ENCODE results near the gene HBE1. TPM values are rescaled to one million over a fixed set of nuclear protein-coding genes. Genes with fewer than 3 reads are reported as not detected.

Gene HBE1
- total and polyA plus RNA-seq, 2 donors (not counting 1 experiment from before 2014, with no cell fraction given): not detected

DNA sequence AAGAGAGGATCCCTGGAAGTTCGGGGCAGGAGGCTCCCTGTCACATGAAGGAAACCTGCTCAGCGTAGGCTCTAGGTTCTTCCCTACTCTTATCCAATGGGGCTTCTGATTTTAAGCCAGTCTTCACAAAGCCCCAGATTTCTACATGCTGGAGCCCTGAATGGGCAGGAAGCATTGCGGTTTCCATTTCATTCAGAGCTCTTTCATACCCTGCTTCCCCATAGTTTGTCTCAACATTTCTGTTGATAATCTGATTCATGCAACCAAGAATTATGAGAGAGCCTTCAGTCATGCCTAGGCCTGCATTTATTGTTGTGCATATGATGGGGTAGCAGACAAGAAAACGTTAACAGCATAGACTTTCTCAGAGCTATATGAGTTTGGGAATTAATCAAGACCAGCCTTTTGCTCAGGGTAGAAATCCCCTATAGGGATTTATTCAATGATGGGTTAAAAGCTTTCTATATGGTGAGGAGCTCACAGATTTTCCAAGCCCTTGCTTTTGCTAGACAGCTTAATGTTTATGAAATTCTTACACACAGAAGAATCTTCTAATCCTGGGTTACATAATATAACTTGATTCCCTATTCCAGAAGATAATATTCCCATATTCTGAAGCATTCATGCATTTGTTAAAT is 16.1 kb upstream of the HBE1 start:
- DNase-seq: no peak
- Mint-ChIP-seq H3K4me1 (no peaks in the 10 kb centered on the region), H3K9me3 (ENCODE audit: insufficient read depth) (no peaks in the 10 kb centered on the region), H3K27ac (no peak overlapping the region), H3K27me3 (peaks cover 3% of the 10 kb centered on the region), H3K4me3 (no peak overlapping the region)
- H3K4me3 ChIP-seq (ENCODE audit: control extremely low read depth in 1 of 5, extremely low read depth in 1 of 5, insufficient read depth in 1 of 5, low read depth in 2 of 5, low read length in 4 of 5): no peak overlapping the region
- WGBS (ENCODE audit: insufficient coverage): 90% methylated on average over 3 of the region's 4 CpGs
- no peak overlapping the region for H2AFZ ChIP-seq (ENCODE audit: insufficient read depth, low read depth, low read length, poor library complexity, severe bottlenecking)
- H3K79me2 ChIP-seq (ENCODE audit: control insufficient read depth, insufficient read depth, low read length): no peaks in the 10 kb centered on the region
- no peak overlapping the region for H3K27ac ChIP-seq (ENCODE audit: low read length in 2 of 2)
- no peaks in the 10 kb centered on the region for H3K36me3 ChIP-seq (replicated peaks in 1 of 2; ENCODE audit: control extremely low read depth in 1 of 2, control insufficient read depth in 1 of 2, extremely low read depth in 1 of 2, insufficient read depth in 2 of 2, low read length in 1 of 2)
- TF ChIP-seq CTCF (IDR thresholded peaks at IDR 0.05): no peak
- TF ChIP-seq EZH2 (IDR thresholded peaks at IDR 0.05; ENCODE audit: borderline replicate concordance, insufficient read depth, low read depth, low read length, poor library complexity, severe bottlenecking): no peak
- intact Hi-C loops (cut with micrococcal nuclease): no loop called here
- no peak overlapping the region for H3K9ac ChIP-seq (ENCODE audit: low read length)
- no peaks in the 10 kb centered on the region for H3K27me3 ChIP-seq (replicated peaks in 1 of 4; ENCODE audit: control extremely low read depth in 1 of 4, control insufficient read depth in 3 of 4, insufficient read depth in 4 of 4, low read length in 3 of 4)
- H3K9me3 ChIP-seq (ENCODE audit: control extremely low read depth in 1 of 3, control insufficient read depth in 2 of 3, insufficient read depth in 1 of 3, low read length in 2 of 3): no peaks in the 10 kb centered on the region
- H3K4me1 ChIP-seq (ENCODE audit: control insufficient read depth in 2 of 2, insufficient read depth in 2 of 2, low read length in 2 of 2): no peaks in the 10 kb centered on the region
- CTCF ChIA-PET: no interaction called here
- no peak overlapping the region for H3K4me2 ChIP-seq (replicated peaks; ENCODE audit: low read depth, low read length, poor library complexity, severe bottlenecking)
- H4K20me1 ChIP-seq (ENCODE audit: control insufficient read depth, insufficient read depth, low read length, poor library complexity, severe bottlenecking): no peaks in the 10 kb centered on the region
- ATAC-seq (ENCODE audit: low read depth): no peak
- POLR2A ChIA-PET: no interaction called here

- no peak overlapping the region for H3K27ac ChIP-seq (ENCODE audit: low read length in 2 of 2)
- no peak for TF ChIP-seq CTCF (IDR thresholded peaks at IDR 0.05)
Observed at GRCh38 chr11:5284637-5285036, 14.9 kb upstream of the HBE1 start.

More at GRCh38 chr11:5284637-5285036, 14.9 kb upstream of the HBE1 start:
- Histone ChIP-seq H3K4me2 (replicated peaks; ENCODE audit: low read depth, low read length, poor library complexity, severe bottlenecking) (no peak overlapping the region), H2AFZ (ENCODE audit: insufficient read depth, low read depth, low read length, poor library complexity, severe bottlenecking) (no peak overlapping the region), H3K79me2 (ENCODE audit: control insufficient read depth, insufficient read depth, low read length) (no peaks in the 10 kb centered on the region), H4K20me1 (ENCODE audit: control insufficient read depth, insufficient read depth, low read length, poor library complexity, severe bottlenecking) (no peaks in the 10 kb centered on the region), H3K27me3 (replicated peaks in 1 of 4; ENCODE audit: control extremely low read depth in 1 of 4, control insufficient read depth in 3 of 4, insufficient read depth in 4 of 4, low read length in 3 of 4) (no peaks in the 10 kb centered on the region), H3K4me3 (ENCODE audit: control extremely low read depth in 1 of 5, extremely low read depth in 1 of 5, insufficient read depth in 1 of 5, low read depth in 2 of 5, low read length in 4 of 5) (no peak overlapping the region), H3K9me3 (ENCODE audit: control extremely low read depth in 1 of 3, control insufficient read depth in 2 of 3, insufficient read depth in 1 of 3, low read length in 2 of 3) (no peaks in the 10 kb centered on the region), H3K9ac (ENCODE audit: low read length) (no peak overlapping the region), H3K4me1 (ENCODE audit: control insufficient read depth in 2 of 2, insufficient read depth in 2 of 2, low read length in 2 of 2) (no peaks in the 10 kb centered on the region), H3K36me3 (replicated peaks in 1 of 2; ENCODE audit: control extremely low read depth in 1 of 2, control insufficient read depth in 1 of 2, extremely low read depth in 1 of 2, insufficient read depth in 2 of 2, low read length in 1 of 2) (no peaks in the 10 kb centered on the region)
- DNase-seq: no peak
- H3K9me3 Mint-ChIP-seq (ENCODE audit: insufficient read depth): no peaks in the 10 kb centered on the region
- intact Hi-C loops (cut with micrococcal nuclease): no loop called here
- H3K27ac Mint-ChIP-seq: no peak overlapping the region
- CTCF ChIA-PET: interaction anchor here (0.6 kb wide), 1 partner anchor 383 kb away, joined by 3 read pairs; no protein-coding TSS in a partner anchor
- H3K4me1 Mint-ChIP-seq: no peaks in the 10 kb centered on the region
- POLR2A ChIA-PET: no interaction called here
- 93% methylated on average over 2 of the region's 2 CpGs for WGBS (ENCODE audit: insufficient coverage)
- H3K4me3 Mint-ChIP-seq: no peak overlapping the region
- no peak for ATAC-seq (ENCODE audit: low read depth)
- H3K27me3 Mint-ChIP-seq: peaks cover 3% of the 10 kb centered on the region

Data from B cell (primary cell).